GM18507 (cell line): ENCODE results near the gene NPC1L1.
A peak's percentile ranks its signal among the peaks of the same experiment; 100 is the strongest.

Experiments
- DNase-seq: peaks from one replicate; pipeline ENCODE4 v3.0.0; 2011; ENCODE audit warnings: low read depth; ENCODE audit not compliant: insufficient read length; ENCODE audit errors: extremely low spot score
- FAIRE-seq: peaks from 2 replicates; lab custom pipeline; 2011; peaks lifted over from hg19 to GRCh38; lab: Jason Lieb, UNC

NPC1L1 gene, protein sequence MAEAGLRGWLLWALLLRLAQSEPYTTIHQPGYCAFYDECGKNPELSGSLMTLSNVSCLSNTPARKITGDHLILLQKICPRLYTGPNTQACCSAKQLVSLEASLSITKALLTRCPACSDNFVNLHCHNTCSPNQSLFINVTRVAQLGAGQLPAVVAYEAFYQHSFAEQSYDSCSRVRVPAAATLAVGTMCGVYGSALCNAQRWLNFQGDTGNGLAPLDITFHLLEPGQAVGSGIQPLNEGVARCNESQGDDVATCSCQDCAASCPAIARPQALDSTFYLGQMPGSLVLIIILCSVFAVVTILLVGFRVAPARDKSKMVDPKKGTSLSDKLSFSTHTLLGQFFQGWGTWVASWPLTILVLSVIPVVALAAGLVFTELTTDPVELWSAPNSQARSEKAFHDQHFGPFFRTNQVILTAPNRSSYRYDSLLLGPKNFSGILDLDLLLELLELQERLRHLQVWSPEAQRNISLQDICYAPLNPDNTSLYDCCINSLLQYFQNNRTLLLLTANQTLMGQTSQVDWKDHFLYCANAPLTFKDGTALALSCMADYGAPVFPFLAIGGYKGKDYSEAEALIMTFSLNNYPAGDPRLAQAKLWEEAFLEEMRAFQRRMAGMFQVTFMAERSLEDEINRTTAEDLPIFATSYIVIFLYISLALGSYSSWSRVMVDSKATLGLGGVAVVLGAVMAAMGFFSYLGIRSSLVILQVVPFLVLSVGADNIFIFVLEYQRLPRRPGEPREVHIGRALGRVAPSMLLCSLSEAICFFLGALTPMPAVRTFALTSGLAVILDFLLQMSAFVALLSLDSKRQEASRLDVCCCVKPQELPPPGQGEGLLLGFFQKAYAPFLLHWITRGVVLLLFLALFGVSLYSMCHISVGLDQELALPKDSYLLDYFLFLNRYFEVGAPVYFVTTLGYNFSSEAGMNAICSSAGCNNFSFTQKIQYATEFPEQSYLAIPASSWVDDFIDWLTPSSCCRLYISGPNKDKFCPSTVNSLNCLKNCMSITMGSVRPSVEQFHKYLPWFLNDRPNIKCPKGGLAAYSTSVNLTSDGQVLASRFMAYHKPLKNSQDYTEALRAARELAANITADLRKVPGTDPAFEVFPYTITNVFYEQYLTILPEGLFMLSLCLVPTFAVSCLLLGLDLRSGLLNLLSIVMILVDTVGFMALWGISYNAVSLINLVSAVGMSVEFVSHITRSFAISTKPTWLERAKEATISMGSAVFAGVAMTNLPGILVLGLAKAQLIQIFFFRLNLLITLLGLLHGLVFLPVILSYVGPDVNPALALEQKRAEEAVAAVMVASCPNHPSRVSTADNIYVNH (N-terminal part only)

DNA sequence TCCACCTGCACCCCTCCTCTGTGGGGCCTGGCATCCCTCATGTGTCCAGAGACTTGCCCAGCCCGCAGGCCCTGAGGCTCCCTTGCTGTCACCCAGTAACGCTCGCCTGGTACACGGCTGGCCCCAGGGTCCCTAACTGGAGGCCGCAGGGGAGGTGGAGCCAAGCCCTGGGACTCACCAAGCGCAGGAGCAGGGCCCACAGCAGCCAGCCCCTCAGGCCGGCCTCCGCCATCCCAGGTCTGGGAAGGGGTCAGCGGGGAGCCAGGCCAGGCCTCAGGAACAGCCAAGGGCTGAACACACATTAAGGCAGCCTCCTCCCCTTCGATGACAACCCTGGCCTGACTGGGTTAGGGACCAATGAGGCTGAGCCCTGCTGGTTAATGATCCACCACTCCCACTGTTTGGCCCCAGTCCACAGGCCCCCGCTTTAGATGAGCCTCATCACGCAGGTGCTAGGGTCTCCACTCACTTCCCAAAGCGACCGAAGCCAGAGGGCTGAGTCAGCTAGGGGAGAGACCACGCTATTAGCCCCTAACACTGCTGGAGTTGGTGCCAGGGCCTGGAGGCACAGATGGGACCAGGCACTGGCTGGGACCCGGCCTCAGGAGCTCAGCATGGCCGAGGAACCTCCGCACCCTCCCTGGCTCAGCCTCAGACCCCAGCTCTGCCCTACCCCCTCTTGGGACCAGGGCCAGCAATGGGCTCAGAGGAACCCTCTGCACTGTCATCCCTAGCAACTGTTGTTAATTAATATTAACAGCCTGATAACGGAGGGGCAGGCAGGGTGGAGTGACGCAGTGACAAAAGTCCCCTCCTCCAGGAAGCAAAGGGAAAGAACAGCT, at the start of gene NPC1L1:
Gene NPC1L1 (minus strand): TSS at position 303 of the 842 bp plus-strand sequence. CDS start 71 bp downstream, at position 232.
- DNase-seq (no peak), FAIRE-seq (no peak)

DNA sequence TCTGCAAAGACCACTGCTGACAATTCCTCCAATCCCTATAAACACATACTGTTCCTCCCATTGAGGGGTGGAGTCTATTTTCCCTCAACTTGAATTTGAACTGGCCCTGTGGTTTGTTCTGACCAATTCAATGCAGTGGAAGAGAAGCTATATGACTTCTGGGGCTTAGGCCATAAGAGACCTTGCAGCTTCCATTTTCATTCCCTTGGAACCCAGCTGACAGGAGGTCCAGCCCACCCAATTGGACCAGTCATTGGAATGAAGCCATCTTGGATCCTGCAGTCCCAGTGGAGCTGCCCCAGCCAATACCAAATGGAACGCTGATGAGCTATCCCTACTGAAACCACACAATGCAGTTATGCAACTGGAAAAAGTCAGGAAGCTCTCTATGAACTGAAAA, 49.8 kb upstream of the NPC1L1 start:
- no peak for DNase-seq
- FAIRE-seq, result no peak

DNA sequence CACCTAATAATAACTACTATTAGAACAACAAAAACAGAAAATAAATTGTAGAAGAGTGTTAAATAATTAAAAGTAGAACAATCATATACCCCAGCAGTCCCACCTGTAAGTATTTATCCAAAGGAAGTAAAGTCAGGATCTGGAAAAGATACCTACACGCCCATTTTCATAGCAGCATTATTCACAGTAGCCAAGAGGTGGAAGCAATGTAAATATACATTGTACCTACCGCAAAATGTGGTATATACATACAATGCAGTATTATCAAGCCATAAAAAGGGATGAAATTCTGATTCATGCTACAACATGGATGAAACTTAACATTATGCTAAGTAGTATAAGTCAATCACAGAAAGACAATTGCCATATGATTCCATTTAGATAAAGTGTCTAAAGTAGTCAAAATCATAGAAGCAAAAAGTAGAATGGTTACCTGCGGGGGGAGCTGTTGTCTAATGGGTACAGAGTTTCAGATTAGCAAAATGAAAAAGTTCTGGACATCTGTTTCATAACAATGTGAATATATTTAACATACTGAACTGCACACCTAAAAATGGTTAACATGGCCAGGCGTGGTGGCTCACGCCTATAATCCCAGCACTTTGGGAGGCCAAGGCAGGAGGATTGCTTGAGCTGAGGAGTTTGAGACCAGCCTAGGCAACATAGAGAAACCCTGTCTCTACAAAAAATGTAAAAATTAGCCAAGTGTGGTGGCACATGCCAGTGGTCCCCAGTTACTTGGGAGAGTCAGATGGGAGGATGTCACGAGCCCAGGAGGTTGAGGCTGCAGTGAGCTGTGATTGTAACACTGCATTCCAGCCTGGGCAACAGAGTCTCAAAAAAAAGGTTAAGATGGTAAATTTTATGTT, 46.9 kb upstream of the NPC1L1 start:
- FAIRE-seq, result peak; percentile 80

DNA sequence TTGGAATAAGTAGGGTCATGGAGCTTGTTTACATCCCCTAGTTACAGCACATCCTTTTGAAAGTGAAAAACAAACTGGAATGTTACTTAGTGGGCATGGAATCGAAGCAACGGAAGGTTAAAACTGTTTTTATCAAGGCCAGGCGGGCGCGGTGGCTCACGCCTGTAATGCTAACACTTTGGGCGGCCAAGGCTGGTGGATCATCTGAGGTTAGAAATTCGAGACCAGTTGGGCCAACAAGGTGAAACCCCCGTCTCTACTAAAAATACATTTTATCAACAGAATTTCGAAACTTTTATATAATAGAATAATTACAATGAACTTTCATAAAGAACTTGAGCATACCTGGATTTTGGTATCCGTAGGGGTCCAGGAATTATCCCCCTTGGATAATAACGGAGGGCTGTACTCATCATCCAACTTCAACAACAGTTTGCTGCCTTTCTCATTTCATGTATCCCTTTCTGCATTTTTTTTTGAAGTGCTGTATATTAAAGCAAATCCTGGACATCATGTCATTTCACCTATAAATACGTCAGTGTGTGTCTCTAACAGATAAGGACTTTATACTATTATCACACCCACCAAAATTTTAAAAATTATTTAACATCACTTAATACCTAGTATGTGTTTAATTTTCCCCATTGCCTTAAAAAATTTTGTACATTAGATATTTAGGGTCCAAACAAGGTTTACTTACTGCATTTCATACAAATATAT, 42.2 kb upstream of the NPC1L1 start:
- DNase-seq, result no peak
- FAIRE-seq, result no peak

More for the DNA sequence above, 46.9 kb upstream of the NPC1L1 start:
- DNase-seq, result no peak

DNA sequence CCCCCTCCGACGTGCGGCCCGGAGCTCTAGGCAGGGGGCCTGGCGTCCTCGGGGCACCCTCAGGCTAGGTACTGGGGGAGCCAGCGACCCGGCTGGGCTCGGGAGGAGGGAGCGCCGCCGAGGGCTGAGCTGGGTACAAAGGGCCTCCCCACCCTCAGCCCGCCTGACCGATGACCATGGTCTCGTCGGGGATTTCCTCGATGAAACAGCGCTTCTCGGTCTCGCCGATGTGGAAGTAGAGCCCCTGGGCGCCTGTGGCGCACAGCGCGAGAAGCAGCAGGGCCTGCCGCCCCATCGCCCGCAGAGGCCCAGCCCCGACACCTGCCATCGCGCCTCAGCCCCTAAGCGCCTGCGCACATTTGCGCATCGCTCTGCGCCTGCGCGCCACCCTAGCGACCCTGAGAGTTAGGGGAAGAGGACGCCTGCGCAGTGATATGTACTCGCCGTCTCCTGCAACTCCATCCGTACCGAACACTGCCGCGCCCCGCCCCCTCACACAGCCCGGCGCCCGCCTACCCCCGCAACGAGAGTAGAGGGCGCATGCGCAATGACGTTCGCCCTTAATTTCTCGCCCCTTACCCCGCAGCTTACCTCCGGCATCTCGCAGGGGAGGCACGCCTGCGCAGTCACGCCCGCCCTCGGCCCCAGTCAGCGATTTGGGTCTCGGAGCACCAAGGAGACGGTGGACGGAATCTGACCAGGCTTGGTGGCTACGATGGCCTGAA, 40.9 kb upstream of the NPC1L1 start, which contains the start of gene TMED4:
Gene TMED4 (minus strand): TSS at position 353 of the 725 bp plus-strand sequence. CDS start 25 bp downstream, at position 328.
- DNase-seq (peak; percentile 99), FAIRE-seq (peak; percentile 98)

DNA sequence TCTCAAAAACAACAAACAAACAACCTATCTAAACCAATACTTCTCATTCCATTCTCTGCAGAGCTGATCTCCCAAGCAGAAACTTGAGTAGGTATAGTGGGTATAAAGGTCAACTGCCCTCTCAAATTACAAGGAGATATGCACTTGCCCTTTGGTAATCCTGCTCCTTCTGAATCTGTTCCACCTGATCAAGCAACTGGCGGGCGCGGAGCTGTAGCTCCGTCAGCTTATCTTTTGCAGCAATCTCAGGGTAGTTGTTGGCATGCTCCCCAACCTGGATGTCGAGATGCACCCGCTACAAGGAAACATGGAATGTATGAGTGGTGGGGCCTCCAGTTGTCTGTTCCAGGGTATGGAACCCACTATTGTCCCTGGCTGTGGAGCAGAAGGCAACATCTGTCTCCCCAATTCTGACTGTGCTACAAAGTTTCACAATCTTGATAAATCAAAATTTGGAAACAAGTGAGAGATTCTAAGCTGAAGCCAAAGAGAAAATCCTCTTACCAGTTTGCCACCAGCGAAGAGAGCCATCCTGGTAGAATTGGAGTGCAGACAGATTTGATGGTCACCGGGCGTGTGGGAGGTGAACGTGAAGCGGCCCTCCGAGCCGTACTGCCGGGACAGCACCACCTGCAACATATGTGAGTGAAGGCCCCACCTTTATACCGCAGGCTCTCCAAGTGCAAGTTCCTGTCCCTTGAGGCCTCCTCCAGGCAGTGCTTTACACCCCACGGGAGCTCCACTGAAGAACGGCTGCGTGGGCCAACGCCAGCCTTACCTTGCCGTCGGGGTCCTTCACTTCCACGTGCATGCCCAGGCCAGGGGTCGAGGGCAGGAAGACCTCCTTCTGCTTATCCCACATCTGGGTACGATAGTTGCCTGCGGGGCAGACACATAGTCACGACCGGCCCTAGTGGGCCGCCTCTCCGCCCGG, 40.1 kb upstream of the NPC1L1 start:
- DNase-seq, result no peak
- peak; percentile 70 for FAIRE-seq

DNA sequence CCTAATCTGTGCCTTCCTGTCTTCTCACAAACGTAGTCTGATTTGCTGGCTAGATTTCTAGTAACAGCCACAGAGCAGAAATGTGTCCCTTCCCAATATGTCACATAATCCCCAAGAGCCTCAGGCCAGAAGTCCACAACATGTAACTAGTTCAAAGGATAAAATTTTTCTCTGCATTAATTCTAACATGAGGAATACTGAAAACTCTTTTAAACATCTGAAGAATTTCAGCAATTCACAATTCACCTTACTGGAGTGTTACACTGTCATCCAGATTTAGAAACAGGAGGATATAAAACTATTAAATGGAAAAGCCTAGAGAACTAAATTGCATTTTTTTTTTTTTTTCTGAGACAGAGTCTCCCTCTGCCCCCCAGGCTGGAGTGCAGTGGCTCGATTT, 35.1 kb upstream of the NPC1L1 start:
- DNase-seq (no peak), FAIRE-seq (no peak)

DNA sequence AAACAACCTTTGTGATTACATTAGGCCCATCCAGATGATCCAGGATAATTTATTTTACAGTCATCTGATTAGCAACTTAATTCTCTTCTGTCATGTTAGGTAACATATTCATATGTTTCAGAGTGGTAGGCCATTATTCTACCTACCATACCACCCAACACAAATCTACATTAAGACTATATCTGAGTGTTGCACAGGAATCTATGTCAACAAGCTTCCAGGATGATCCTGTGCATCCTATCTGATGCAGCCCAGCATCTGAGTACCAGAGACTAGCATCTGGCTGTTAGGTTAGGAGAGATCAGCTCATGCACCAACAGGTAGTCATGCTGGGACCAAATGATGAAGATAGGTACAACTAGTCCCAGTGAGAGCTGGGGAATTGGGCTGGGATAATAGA, 33.9 kb upstream of the NPC1L1 start:
- DNase-seq, result no peak
- no peak for FAIRE-seq

DNA sequence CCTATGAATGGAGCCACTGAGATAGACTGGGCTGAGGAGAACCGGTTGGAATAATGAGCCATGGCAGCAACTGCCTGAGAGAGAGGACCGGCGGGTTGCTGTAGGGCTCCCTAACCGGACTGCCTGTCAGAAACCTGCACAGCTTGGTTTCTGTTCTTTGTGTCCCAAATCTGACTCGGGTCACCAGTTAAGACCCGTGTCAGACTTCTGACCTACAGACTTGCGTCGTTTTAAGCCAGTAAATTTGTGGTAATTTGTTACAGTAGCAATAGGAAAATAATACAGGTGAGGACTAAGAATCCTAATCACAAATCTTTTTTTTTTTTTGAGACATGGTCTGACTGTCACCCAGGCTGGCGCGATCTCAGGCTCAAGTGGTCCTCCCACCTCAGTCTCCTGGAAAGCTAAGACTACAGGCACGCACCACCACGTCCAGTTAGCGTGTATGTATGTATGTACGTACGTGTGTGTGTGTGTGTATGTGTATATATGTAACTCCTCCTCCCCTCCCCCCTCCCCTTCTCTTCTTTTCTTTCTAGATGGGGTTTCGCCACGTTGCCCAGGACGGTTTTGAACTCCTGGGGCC, 33.2 kb upstream of the NPC1L1 start:
- DNase-seq (no peak), FAIRE-seq (no peak)

DNA sequence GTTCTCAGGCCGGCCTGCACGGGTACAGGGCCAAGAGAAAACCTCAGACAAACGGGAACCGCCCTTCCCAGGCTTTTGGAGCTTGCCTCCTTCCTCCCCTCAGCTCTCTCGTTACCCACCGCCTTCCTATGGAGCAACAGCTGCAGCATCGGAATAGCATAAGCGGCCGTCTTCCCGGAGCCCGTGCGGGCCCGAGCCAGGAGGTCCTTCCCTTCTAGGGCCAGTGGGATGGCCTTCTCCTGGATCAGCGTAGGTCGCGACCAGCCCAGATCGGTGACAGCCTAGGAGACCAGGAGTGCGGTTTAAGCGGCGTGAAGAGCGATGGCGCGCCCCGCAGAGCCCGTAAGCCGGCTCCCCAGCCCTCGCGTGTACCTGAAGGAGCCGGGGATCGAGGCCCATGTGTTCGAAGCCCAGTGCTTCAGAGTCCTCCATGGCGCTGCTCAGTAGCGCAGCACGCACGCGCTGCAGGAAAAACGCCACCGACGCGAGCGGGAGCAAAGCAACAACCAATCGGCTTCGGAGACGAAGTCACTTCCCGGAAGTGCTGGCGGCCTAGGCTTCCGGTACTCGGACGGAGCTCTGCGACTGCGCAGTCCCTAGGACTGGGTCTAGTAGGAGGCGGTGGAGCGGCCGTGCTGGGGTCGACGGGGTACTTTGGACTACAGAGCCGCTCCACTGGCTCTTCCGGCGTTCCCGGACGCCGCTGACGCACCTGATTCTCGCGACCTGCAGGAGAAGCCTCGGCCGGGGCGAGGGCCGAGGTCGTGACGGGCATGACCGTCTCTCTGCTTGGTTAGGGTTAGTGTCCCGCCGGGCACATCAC, 32.5 kb upstream of the NPC1L1 start, which contains the start of gene DDX56:
Gene DDX56 (minus strand): TSS at position 445 of the 823 bp plus-strand sequence. CDS start 13 bp downstream, at position 432.
- peak; percentile 97 for FAIRE-seq

DNA sequence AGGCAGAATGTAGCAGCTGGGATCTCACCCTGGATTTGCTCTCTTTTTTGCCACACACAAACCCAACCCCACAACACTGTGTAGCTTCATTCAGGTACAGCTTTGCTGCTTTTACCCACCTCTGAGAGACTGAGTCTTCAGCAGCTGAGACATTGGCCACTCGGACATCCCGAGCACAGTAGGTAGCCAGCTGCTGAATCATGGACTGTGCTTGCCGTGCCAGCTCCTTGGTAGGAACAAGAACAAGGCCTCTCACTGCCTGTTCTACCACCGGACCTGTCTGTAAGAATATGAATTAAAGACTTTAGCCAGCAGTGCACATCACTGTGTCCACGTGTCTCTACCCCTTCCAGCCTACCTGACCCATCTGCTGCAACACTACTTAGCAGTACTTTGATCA, 31.6 kb upstream of the NPC1L1 start:
- FAIRE-seq, result no peak
- no peak for DNase-seq

More for the DNA sequence above, 32.5 kb upstream of the NPC1L1 start, which contains the start of gene DDX56:
- DNase-seq, result peak; percentile 90

DNA sequence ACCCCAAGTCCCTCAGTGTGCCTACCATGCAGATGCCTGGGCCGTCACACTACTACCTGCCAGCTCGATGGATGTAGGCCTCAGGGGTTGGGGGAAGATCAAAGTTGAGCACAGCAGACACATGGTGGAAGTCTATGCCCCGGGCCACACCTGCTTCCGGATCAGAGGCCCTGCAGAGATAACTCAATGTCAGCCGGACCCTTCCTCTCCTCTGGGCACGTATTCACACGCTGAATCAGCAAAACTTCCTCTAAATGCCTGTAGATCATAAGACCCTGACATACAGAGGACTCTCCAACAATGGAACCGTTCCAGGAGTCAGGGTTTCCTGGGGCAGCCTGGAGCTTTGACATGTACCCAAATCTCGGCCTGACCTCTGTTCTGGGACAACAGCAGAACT, 28.8 kb upstream of the NPC1L1 start:
- FAIRE-seq (no peak), DNase-seq (no peak)

DNA sequence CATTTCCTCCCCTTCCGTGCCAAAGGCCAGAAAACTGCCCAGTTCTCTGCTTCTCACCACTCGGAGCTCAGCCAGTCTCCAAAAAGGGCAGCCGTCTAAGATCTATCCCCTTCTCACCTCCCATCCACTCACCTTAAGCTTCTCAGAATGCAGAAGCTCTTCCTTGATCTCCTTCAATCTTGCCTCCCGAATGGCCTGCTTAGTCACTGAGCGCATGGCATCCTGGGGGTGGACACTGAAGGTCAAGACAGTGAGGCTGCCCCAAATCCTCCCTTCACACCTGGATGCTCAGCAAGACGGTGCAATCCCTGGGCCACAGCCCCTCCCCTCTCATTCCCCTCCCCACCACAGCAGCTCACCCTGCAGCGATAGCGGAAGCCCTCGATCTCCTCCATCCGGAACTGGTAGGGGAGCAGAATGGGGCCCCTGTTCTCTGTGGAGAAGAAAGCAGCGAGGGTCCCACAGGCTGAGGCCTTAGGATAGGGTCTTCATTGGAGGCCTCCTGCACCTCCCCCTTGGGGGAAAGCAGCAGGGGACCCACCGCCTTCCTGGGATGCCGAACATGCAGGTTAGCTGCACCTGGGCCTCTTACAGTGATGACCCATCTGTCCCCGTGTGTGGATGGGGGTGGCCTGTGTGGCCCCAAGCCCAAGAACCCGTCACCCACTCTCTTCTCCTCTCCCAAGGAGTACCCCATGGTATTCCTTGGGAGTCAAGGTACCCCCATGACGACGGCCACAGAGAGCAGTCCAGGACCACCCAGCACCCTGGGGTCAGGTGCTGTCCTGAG, 27.8 kb upstream of the NPC1L1 start:
- DNase-seq (no peak), FAIRE-seq (no peak)
